ENCODE data around the gene GIGYF2.
"Not testable (repeated sequence)": the region's sequence is repeated elsewhere in the genome, so short reads cannot be mapped to it uniquely, and the experiment has no call there.

Gene GIGYF2

GRCh38 chr2:232890896-232891601 is 193.9 kb downstream of the GIGYF2 start:
- no peak for DNase-seq (ENCODE audit: low read depth in 1 of 2, low spot score in 1 of 2)

DNA sequence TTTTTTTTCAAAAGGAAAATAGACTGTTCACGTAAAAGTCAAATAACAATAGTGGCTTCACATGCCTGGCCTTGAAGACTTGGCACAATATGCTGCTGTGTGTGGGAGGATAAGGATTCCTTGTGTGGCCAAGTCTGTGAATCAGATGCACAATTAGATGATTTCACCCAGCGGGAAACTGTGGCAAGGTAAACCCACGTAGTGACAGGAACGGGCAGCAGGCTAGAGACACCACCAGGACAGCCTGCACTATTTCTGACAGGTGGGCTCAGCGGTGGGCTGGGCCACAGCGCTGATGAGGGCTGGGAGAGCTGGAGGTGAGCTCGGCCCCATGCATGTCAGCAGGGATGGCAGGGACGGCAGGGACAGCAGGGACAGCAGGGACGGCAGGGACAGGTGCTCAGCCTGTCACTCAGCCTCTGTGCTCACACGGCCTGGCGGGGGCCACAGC is 194.5 kb downstream of the GIGYF2 start:
- DNase-seq (ENCODE audit: low read depth in 1 of 2, low spot score in 1 of 2): no peak

- DNase-seq (ENCODE audit: low read depth in 1 of 2, low spot score in 1 of 2): no peak
Measured at GRCh38 chr2:232892221-232892620, 195.1 kb downstream of the GIGYF2 start.

DNA sequence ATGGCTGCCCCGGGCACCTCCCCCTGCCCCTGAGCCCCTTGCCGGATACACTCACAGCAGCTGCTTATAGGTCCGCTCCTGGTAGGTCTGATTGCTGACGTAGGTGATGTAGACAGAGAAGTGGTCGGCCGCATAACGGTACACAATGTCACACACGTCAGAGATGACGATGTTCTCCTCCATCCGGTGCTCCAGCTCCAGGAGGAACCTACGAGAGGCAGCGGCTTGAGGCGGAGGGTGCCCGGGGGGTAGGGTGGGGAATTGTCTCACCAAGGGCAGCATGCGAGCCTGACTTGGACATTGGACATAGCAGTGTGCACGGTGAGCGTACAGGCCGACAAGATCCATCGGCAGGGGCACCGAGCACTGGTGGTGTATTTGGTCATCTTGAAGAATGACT is 195.7 kb downstream of the GIGYF2 start:
- no peak for DNase-seq (ENCODE audit: low read depth in 1 of 2, low spot score in 1 of 2)

- DNase-seq (ENCODE audit: low read depth in 1 of 2, low spot score in 1 of 2): no peak
Measured at GRCh38 chr2:232893834-232894233, 196.7 kb downstream of the GIGYF2 start.

DNA sequence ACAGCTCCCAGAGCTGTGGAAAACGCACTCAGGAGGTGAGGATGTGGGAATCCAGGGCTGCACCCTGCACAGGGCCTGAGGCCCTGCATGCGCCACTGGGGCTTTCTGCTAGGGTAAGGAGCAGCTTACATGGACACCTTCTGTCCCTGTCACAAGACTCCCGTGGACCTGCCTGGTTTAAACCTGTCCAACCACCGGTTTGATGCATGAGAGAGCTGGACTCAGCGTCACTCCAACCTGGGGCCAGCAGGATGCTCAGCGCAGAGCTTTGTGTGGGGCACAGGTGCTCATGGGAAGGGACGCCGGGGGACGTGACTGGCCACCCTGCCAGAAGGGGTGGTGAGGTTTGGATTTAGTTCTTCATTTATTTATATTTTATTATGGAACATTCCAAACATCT is 197.1 kb downstream of the GIGYF2 start:
- DNase-seq (ENCODE audit: low read depth in 1 of 2, low spot score in 1 of 2): no peak

DNA sequence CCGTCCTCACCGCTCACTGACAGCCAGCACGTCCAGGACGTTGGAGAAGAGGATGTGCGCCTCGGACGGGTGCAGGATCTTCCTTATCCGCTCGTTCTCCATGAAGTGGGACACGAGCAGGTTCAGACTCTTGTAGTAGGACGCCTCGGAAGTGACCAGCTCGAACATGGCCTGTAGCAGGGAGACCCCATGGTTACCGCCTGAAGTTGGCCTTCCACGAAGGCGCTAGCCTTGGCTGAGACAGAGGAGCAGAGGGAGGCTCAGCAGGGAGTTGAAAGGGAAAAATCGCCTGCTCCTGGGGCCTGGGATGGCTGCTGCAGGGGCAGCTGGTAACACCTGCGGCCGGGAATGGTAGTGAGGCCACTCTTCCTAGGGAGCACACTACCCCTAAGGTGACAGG is 197.6 kb downstream of the GIGYF2 start:
- no peak for DNase-seq (ENCODE audit: low read depth in 1 of 2, low spot score in 1 of 2)

DNA sequence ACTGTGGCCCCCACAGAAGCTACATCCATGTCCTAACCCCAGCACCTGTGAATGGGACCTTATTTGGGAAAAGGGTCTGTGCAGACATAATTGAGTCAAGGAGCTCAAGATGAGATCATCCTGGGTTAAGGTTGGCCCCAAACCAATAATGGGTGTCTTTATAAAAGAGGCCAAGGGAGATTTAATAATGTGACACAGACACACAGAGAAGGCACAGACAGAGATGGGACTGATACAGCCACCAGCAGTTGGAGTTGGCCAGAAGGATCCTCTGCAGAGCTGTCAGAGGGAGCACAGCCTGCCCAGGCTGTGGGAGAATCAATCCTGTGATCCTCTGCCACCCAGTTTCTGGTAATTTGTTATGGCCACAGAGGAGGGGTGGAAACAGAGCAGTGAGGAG is 199.0 kb downstream of the GIGYF2 start:
- no peak for DNase-seq (ENCODE audit: low read depth in 1 of 2, low spot score in 1 of 2)

DNA sequence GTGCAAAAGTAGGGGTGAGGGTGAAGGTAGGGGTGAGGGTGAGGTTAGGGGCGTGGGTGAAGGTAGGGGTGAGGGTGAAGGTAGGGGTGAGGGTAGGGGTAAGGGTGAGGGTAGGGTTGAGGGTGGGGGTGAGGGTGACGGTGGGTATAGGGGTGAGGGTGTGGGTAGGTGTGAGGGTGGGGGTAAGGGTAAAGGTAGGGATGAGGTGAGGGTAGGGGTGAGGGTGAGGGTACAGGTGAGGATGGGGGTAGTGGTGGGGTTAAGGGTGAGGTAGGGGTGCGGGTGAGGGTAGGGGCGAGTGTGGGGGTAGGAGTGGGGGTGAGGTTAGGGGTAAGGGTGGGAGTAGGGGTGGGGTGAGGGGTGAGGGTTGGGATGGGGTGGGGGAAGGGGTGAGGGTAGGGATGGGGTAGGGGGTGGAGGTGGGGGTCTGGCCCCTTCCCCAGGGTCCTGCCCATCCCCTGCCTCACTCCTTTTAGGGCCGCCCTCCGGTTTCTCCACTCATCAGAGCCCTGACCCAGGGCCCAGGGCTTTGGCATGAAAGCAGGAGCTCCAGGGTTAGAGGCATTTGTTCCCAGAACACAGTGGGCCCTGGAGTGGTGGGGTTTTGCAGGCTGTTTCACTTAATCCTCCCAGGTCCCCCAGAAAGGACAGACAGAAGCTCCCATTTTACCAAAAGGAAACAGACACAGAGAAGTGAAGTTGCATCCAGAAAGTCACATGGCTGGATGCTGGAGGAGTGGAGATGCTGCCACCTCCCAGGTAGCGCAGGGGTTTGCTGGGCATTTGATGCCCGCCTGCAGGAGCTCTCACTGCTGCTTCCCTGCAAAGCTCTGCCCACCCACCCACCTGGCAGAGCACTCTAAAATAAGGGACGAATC is 199.8 kb downstream of the GIGYF2 start:
- no peak for DNase-seq (ENCODE audit: low read depth in 1 of 2, low spot score in 1 of 2)

DNA sequence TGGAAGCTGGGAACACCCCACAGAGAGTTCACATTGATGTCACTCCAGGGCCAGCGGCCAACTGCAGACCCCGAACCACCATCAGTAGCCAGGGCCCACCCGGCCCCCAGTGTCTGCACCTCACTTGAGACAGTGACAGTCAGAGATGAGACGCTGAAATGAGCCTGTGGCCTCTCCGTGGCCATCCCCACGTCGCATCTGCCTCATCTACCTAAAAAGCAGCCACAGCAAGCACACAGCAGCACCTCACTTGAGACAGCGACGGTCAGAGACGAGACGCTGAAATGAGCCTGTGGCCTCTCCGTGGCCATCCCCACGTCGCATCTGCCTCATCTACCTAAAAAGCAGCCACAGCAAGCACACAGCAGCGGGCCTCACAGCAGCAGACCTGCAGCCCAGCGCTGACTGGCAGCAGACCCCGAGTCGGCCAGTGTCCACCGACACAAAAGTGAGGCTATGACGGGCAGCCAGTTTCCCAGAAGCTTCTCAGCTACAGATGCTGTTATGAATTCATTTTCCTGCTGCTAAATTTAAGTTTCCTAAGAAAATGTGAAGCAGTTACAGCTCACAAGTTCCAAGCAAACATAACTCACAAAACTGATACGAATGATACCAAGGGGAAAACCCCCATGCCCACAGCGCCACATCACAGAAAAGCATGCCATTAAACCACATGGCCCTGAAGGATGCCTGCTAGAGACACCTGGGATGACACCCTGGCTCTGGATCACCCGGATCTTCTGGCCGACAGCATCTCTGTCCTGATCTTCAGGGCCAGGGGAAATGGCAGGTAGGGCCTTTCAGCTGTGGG is 200.7 kb downstream of the GIGYF2 start:
- DNase-seq (ENCODE audit: low read depth in 1 of 2, low spot score in 1 of 2): no peak

DNA sequence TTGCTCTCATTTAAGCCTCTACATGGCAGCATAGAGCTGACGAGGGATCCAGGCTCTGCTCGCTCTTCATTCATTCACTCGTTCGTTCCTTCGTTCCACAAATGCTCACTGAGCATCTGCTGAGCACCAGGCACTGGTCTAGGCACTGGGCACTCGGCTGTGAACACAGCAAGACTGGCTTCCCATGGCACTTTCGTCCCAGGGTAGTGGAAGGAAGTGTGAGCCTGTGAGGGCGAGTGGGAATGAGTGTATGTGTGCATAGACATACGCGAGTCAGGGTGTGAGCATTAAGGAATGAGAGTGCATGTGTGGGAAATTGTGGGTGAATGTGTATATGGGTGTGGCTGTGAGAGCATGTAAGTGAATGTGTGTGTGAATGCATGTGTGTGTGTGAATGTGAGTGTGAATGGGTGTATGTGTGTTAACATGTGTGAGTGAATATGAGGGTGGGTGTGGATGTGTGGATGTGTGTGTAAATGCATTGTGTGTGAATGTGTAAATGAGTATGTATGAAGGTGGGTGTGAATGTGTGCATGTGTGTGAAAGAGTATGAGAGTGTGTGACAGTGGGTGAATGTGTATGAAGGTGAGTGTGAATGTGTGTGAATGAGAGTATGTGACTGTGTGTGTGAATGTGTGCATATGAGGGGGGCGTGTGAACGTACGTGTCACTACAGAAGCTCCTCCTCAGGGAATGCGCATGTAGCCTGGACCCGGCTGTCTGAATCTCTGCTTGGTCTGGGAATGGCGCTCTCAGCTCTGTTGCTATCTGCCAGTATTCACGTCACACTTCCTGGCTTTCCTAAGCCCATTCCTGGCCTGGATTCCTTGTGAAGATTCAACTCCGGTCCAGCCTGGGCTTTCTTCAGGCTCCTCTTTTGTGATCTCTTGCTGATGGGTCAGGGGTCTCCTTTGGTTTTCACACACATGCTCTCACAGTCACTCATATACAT is 201.7 kb downstream of the GIGYF2 start:
- DNase-seq (ENCODE audit: low read depth in 1 of 2, low spot score in 1 of 2): no peak

- DNase-seq (ENCODE audit: low read depth in 1 of 2, low spot score in 1 of 2): no peak
Measured at GRCh38 chr2:232900811-232901735, 203.9 kb downstream of the GIGYF2 start.

DNA sequence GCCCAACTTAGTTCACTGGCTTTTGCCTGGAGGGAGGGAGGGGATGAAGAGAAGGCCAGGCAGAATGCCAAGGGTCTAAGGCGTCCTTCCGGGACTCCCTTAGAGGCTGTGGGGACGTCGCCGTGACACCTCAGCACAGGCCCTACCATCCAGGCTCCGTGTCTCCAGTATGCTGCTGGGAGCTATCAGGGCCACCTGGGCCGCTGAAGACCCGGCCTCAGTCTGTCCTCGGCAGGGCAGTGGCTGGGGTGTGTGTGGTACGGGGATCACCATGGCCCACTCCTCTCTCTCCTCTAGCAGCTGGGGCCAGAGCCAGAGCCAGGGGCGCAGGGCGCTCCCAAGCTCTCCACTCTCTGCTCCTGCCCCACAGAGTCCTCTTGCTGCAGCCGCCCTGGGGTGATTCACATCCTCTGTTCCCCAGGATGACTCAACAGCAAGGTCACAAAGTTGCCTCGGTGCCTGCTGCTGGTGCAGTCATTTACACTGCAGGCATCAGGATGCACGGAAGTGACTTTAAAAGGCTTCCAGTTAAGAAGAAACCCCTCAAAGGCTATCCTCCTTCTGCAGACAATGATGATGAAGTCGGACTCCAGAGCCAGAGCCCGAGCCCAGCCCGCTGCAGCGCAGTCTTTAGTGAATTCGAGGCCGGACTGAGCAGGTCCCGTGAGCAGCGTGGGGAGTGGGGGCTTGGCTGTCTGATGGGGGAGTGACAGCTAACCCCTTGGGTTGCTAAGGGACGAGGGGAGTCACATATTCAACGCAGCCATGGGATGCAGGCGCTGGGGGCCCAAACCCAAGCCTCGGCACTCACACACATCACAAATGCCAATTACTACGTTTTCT is 204.8 kb downstream of the GIGYF2 start:
- DNase-seq (ENCODE audit: low read depth in 1 of 2, low spot score in 1 of 2): peak in 1 of 2 donors; percentile 10

GRCh38 chr2:232903989-232904388 is 206.9 kb downstream of the GIGYF2 start:
- no peak for DNase-seq (ENCODE audit: low read depth in 1 of 2, low spot score in 1 of 2)

DNA sequence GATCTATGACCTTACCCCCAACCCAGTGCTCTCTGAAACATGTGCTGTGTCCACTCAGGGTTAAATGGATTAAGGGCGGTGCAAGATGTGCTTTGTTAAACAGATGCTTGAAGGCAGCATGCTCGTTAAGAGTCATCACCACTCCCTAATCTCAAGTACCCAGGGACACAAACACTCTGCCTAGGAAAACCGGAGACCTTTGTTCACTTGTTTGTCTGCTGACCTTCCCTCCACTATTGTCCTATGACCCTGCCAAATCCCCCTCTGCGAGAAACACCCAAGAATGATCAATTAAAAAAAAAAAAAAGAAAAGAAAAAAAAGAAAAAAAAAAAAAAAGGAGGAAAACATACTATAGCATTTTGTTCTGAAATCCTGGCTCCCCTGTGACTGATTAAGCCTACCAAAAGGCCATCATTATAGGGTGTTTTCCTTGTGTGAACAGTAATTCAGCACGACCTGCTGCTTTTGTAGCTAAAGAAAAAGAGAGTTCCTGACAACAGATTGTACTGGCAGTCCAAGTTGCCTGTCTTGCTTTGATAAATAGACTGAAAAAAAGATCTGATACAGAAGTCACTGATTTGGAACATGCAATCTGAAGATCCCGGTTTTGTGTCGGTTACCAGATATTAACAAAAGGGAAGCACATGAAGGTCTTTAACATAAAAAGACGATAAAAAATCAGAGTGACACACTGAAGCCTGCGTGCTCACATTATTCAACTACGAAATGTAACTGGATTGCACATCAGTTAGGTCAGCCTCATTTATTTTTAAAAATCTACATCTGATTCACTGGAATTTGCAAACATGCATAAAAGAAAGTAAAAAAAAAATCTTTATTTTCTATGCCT is 210.0 kb downstream of the GIGYF2 start:
- not testable (repeated sequence) for DNase-seq (ENCODE audit: low read depth in 1 of 2, low spot score in 1 of 2)

DNA sequence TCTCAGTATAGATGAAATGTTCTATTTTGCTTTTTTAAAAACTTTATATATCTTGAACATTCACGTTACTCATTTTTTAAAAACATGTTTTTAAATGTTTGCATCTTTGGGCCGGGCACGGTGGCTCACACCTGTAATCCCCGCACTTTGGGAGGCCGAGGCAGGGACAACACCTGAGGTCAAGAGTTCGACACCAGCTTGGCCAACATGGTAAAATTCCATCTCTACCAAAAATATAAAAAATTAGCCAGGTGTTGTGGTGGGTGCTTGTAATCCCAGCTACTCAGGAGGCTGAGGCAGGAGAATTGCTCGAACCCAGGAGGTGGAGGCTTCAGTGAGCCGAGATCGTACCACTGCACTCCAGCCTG is 210.6 kb downstream of the GIGYF2 start:
- not testable (repeated sequence) for DNase-seq (ENCODE audit: low read depth in 1 of 2, low spot score in 1 of 2)

DNA sequence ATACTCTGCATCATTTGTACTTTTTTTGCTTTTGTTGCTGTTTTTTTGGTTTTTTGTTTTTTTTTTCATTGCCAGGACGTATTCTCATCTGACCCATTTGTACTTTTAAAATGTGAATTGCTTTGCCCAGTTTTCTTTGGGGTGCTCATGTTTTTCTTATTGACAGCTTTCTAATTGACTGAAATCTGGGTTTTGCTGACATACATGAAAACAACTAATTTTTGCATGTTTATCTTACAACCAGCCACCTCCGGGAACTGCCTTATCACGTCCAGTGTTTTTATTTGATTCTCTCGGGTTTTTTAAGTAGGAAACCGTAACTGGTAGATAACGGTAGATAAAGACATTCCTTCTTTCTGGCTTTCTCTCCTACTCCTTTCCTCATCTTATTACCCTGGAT is 211.6 kb downstream of the GIGYF2 start:
- no peak for DNase-seq (ENCODE audit: low read depth in 1 of 2, low spot score in 1 of 2)

Measured in stimulated activated CD4-positive, alpha-beta T cell treated with anti-CD3 and anti-CD28 coated beads, Interleukin-15, amount 100 ng/mL, for 1 hour (primary cell).